HG02870 (cell line): Measurements from ENCODE around the gene PSG6.
"Not testable (repeated sequence)": the region's sequence is repeated elsewhere in the genome, so short reads cannot be mapped to it uniquely, and the experiment has no call there.

Source experiments
- ATAC-seq: cut with Tn5 transposase; IDR thresholded peaks from one replicate; pipeline ENCODE4 v1.9.1; 2021; ENCODE audit warnings: mild to moderate bottlenecking, moderate library complexity; ENCODE audit not compliant: unreplicated experiment

The PSG6 gene

DNA sequence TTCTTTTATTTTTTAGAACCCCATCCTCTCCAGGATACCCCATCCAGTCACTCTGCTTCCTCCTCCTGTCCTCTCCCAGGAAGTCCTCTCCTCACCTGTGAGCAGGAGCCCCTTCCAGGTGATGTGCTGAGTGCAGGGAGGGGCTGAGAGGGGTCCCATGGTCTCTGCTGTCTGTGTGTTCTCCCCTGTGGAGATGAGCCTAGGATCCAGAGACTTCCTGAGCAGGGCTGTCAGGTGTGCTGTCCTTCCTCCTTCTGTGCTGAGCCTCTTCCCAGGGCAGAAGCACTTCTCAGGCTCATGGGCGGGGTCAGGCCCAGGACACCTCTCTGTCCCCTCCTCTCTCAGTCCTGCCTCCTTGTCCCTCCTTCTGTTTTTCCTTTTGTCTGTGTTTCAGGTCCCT lies at the start of gene PSG6:
Gene PSG6 (minus strand): TSS at position 261 of the 400 bp plus-strand sequence. CDS start 102 bp downstream, at position 159.
- not testable (repeated sequence) for ATAC-seq

GRCh38 chr19:42965176-42965575 lies 47.5 kb upstream of the PSG6 start:
- no peak for ATAC-seq

- no peak for ATAC-seq
Observed at GRCh38 chr19:42961119-42961518, 43.4 kb upstream of the PSG6 start.

- not testable (repeated sequence) for ATAC-seq
Observed at GRCh38 chr19:42952126-42952525, 34.4 kb upstream of the PSG6 start.

- ATAC-seq: not testable (repeated sequence)
Observed at GRCh38 chr19:42951476-42951875, 33.8 kb upstream of the PSG6 start.

DNA sequence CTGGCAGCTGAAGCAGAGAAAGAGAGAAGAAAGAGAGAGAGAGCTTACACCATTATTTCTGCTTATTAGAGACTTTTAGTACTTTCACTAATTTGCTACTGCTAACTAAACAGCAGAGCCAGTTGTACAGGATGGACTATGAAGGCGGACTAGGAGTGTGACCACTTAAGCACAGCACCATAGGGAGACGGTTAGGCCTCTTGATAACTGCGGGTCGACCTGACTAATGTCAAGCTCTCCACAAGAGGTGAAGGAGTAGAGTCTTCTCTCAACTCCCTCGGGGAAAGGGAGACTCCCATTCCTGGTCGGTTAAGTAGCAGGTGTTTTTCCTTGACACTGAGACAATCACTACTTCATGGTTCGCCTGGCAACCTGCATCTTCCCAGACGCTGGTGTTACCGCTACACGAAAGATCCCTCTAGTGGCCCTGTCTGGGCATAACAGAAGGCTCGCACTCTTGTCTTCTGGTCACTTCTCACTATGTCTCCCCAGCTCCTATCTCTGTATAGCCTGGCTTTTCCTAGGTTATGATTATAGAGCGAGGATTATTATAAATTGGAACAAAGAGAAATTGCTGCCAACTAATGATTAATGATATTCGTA lies 24.6 kb upstream of the PSG6 start:
- ATAC-seq: no peak

- ATAC-seq: not testable (repeated sequence)
Observed at GRCh38 chr19:42937107-42937506, 19.4 kb upstream of the PSG6 start, which contains the start of gene PSG7. TSS of gene PSG7 (minus strand) at chr19:42937207. CDS start at chr19:42937076, 131 bp downstream.

- not testable (repeated sequence) for ATAC-seq
Observed at GRCh38 chr19:42934726-42935125, 17.0 kb upstream of the PSG6 start.

DNA sequence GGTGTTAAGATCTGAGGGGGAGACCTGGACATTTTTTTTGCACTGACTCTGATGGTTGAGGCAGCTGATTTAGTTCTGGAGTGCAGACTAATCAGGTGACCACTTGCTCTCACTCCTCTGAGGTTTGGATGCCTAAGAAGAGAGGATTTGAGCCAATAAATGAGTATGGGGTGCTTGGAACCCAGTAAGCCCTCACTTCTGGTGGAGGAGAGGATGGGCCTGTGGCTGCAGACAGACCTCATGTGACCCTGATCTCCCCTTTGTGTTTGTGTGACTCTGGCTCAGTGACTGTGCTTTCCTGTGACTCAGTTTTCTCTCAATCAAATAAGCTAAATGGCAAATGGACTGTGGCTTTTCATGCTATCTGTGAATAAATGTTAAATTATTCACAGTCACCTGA lies 16.5 kb upstream of the PSG6 start:
- ATAC-seq: not testable (repeated sequence)

DNA sequence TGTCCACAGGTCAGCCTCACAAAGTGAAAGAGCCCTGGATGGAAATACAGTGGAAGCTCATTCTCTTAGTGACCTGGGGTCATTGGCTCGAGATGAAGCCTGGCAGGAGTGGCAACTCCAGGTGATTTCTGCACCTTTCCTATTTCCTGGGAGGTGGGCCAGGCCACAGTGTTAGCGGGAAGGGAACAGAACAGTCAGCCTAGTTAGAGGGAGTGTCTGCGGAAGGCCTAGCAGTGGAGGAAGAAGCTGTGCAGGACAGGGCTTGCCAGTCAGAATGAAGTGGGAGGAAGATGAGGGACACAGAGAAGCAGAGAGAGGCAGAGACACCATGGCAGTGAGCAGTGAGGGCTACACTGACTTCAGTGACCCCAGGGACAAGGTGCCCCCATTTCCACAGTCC lies 15.7 kb upstream of the PSG6 start:
- not testable (repeated sequence) for ATAC-seq

DNA sequence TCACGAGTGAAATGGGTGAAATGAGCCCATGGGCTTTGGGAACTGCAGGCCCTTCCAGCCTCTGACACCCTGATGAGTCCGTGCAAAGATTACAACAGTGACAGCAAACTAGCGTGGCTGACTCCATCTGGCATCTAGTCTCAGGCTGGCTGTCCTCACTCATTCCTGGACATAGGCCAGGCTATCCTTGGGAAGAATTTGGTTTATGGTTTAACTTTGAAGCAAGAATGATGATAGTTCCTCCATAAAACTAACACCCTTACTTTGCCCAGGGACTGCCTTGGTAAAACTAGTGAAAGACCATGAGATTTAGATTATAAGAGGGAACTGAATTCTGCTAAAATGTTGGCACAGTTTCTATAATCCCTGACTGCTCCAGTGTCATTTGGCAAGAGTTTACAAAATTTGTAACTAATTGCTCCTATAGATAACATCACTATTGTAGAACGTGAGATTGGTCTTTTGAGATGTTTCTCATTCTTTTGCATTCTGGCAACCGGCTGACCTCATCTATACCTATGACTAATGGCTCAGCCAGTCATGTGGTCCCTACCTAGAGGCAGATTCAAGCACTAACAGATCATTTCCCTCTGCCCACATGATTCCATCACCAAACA lies 14.9 kb upstream of the PSG6 start:
- ATAC-seq: not testable (repeated sequence)

DNA sequence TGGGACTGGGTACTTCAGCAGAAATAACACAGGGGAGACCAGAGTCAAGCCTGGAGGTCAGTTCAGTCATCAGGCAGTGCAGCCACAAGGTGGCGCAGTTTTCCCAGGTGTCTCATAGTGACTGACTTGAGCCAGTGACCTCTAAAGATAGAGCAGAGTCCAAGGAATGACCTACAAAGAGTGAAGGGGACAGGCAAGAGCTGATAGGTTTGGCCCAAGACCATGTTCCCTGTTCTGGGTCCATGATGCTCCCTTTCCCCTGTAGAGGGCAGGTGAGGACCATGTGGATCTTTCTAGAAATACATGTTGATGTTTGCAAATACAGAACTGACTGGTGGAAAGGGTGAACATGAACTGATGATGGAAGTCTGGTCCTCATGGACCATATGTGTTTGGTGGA lies 12.5 kb upstream of the PSG6 start:
- ATAC-seq: not testable (repeated sequence)

GRCh38 chr19:42928896-42929295 lies 11.2 kb upstream of the PSG6 start:
- ATAC-seq: no peak

DNA sequence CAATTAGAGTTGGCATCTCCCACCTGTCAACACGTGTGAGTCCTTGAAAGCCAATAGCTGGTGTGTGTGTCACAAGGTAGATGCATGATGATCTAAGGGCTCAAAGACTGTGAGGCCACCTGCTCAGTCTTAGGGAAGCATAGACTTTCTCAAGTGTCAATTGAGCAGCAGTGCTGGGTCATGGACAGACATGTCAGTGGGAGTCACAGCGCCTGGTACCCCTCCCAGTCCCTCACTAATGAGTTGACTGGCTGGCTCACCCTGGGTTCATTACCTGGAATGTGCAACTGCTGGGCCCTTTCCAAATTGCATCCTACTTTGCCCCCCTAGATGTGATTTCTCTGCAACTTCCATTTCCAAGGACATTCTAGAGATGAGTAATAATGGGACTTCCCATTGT lies 9.1 kb upstream of the PSG6 start:
- no peak for ATAC-seq

GRCh38 chr19:42923106-42923505 lies 5.4 kb upstream of the PSG6 start:
- ATAC-seq: not testable (repeated sequence)

GRCh38 chr19:42920971-42921370 lies 3.3 kb upstream of the PSG6 start:
- not testable (repeated sequence) for ATAC-seq

- ATAC-seq: no peak
Observed at GRCh38 chr19:42919757-42920079, 2.0 kb upstream of the PSG6 start.

DNA sequence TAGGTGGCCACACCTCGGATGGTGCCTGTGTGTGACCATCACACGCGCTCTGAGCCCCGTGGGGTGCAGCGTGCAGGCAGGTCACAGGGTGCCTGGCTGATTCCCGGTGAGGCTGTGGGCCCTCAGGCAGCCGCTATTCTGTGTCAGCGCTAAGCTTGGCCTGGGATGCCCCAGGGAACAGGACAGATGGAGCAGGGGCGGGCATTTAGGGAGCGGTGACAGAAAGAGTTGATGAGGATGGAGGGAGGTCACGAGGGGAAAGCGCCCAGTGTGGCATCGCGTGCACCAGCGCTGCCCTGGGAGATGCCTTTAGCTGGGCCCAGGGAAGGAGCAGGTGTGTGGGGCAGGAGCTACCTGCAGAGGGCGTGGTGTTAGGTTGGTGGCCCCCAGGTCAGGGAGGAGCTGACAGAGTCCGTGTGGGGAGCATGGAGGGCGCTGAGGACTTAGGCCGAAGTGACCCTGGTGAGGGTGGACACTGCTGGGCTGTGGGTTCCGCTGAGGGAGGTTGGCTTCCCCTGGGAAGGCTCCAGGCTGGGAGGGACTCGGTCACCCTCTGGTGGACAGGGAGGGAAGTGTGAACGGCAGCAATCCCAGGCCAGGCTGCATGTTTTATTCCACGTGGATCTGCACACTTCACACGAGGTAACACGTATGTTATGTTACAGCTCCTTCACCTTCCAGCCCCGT lies 1.5 kb upstream of the PSG6 start:
- not testable (repeated sequence) for ATAC-seq

- ATAC-seq: not testable (repeated sequence)
Observed at GRCh38 chr19:42918377-42919069, 829 bp upstream of the PSG6 start.

- not testable (repeated sequence) for ATAC-seq
Observed at GRCh38 chr19:42916931-42917330, 763 bp downstream of the PSG6 start.

DNA sequence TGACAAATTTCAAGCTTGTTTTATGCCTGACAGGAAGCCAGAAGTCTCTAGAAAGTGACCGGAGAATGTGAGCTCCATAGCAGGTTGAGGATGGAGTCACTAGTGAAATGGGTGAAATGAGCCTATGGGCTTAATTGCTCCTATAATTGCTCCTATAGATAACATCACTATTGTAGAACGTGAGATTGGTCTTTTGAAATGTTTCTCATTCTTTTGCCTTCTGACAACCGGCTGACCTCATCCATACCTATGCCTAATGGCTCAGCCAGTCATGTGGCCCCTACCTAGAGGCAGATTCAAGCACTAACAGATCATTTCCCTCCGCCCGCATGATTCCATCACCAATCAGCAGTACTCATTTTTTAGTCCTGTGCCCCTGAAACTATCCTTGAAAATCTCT lies 4.2 kb downstream of the PSG6 start:
- ATAC-seq: not testable (repeated sequence)
